Effector memory CD8-positive, alpha-beta T cell (primary cell): Measurements from ENCODE around the gene ADAMTS18.
A peak's percentile ranks its signal among the peaks of the same experiment; 100 is the strongest.
"Not testable (repeated sequence)": the region's sequence is repeated elsewhere in the genome, so short reads cannot be mapped to it uniquely, and the experiment has no call there.

Source experiments
- ATAC-seq: fragments of 150-1000 bp; cut with Tn5 transposase; replicated peaks from 2 replicates; pipeline ENCODE4 v1.10.0; 2021; ENCODE audit warnings: mild to moderate bottlenecking, moderate library complexity
- DNase-seq, 3 experiments: peaks; one replicate each; pipeline ENCODE4 v3.0.0; 2021
- H3K27ac Mint-ChIP-seq, 2 donors: one replicate each; pipeline ENCODE4 v1.8.0; 2022; ENCODE audit warnings: mild to moderate bottlenecking in 2 of 2, mixed read lengths in 2 of 2, moderate library complexity in 2 of 2
- H3K27me3 Mint-ChIP-seq, 2 donors: one replicate each; pipeline ENCODE4 v1.8.0; 2022; ENCODE audit warnings: mixed read lengths in 2 of 2
- H3K36me3 Mint-ChIP-seq: one replicate; pipeline ENCODE4 v1.8.0; 2022; ENCODE audit warnings: mild to moderate bottlenecking, moderate library complexity, mixed read lengths; ENCODE audit not compliant: insufficient read depth
- H3K4me1 Mint-ChIP-seq, 2 donors: one replicate each; pipeline ENCODE4 v1.8.0; 2022; ENCODE audit warnings: low read depth in 2 of 2, mixed read lengths in 2 of 2
- H3K4me3 Mint-ChIP-seq, 2 donors: one replicate each; pipeline ENCODE4 v1.8.0; 2022; ENCODE audit warnings: mild to moderate bottlenecking in 2 of 2, mixed read lengths in 2 of 2, moderate library complexity in 2 of 2
- H3K9me3 Mint-ChIP-seq, 2 donors: one replicate each; pipeline ENCODE4 v1.8.0; 2022; ENCODE audit warnings: mixed read lengths in 2 of 2

Gene ADAMTS18

DNA sequence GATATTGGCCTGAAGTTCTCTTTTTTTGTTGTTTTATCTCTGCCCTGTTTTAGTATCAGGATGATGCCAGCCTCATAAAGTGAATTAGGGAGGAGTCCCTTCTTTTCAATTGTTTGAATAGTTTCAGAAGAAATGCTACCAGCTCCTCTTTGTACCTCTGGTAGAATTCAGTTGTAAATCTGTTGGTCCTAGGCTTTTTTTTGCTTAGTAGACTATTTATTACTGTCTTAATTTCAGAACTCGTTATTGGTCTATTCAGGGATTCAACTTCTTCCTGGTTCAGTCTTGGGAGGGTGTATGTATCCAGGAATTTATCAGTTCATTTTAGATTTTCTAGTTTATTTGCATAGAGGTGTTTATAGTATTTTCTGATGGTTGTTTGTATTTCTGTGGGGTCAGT, 168.6 kb downstream of the ADAMTS18 start:
- H3K9me3 Mint-ChIP-seq, H3K4me3 Mint-ChIP-seq, H3K27ac Mint-ChIP-seq, DNase-seq, H3K4me1 Mint-ChIP-seq, ATAC-seq, H3K36me3 Mint-ChIP-seq: not testable (repeated sequence)
- H3K27me3 Mint-ChIP-seq = peaks cover 67 to 68% of the 10 kb centered on the region in 2 donors

DNA sequence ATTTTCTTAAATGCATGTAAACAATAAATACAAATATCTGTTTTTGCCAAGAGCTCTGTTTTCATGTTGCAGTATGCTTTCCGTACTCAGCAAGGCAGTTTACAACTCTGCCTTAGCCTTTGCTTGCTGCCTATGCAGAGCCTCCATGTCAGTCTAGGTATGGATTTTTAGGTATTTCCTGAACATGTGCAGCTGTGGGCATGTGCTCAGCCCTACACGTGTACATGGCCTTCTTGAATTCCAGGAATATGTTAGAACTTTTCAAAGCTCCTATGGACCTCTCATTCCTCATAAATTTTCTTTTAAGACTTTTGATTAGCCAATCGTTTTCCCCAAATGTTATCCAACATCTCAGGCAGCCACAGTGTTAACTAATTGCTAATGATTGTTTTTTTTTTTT, 171.9 kb downstream of the ADAMTS18 start:
- H3K9me3 Mint-ChIP-seq = peaks cover 0 to 1% of the 10 kb centered on the region in 2 donors
- ATAC-seq (no peak), DNase-seq (no peak)
- H3K27me3 Mint-ChIP-seq = peaks cover 42 to 68% of the 10 kb centered on the region in 2 donors
- no peak overlapping the region for H3K4me3 Mint-ChIP-seq
- no peaks in the 10 kb centered on the region for H3K36me3 Mint-ChIP-seq
- H3K27ac Mint-ChIP-seq = no peak overlapping the region
- no peaks in the 10 kb centered on the region for H3K4me1 Mint-ChIP-seq

DNA sequence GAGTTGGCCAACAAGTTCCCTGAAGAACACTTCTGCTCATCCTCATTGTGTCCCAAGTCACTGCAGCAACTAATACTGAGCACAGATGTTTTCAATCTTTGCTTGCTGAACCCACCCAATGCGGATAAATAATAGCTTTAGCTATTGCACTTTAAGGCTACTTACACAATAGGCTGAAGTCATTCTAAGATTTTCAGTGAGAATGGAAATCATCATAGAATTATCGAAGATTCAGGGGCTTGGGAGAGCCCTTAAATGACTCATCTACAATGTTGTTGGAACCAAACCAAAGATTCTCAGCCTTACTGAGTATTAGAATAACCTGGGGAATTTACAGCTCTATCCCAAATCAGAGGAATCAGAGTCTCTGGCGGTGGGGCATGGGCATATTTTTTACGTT, 184.4 kb downstream of the ADAMTS18 start:
- no peaks in the 10 kb centered on the region for H3K9me3 Mint-ChIP-seq
- no peak overlapping the region for H3K27ac Mint-ChIP-seq
- no peak overlapping the region for H3K4me3 Mint-ChIP-seq
- H3K27me3 Mint-ChIP-seq = peaks cover 4 to 19% of the 10 kb centered on the region in 2 donors
- ATAC-seq (no peak), DNase-seq (no peak)
- H3K36me3 Mint-ChIP-seq = no peaks in the 10 kb centered on the region
- no peaks in the 10 kb centered on the region for H3K4me1 Mint-ChIP-seq

DNA sequence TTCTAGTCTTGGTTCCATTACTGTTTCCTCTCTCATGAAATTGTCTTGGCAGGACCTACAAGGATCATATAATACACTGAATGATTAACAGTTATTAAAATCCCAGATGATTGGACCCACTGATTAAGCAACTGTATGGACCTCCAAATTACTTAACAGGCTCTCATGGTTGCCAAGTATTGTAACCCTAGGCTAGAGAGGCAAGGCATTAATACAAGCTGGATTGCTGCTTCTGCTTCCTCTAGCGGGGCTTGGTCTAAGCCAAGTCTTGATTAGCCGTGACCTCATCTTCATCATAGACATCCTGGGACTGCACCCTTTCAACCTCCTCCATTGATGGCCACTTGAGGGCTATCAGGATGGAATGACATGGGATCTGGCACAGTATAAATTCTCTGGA, 188.7 kb downstream of the ADAMTS18 start:
- DNase-seq (no peak), ATAC-seq (no peak)
- Mint-ChIP-seq H3K4me3 (no peak overlapping the region), H3K9me3 (no peaks in the 10 kb centered on the region), H3K36me3 (no peaks in the 10 kb centered on the region), H3K27ac (no peak overlapping the region), H3K4me1 (no peaks in the 10 kb centered on the region), H3K27me3 (peaks cover 6 to 15% of the 10 kb centered on the region in 2 donors)

DNA sequence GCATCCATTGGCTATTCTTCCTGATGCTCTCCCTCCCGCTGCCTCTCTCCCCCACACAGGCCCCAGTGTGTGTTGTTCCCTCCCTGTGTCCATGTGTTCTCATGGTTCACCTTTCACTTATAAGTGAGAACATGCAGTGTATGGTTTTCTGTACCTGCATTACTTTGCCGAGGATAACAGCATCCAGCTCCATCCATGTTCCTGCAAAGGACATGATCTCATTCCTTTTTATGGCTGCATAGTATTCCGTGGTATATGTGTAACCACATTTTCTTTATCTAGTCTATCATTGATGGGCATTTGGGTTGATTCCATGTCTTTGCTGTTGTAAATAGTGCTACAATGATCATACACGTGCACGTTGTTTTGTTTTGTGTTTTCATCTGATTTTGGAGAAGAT, 192.4 kb downstream of the ADAMTS18 start:
- ATAC-seq, H3K27ac Mint-ChIP-seq, H3K4me3 Mint-ChIP-seq, H3K4me1 Mint-ChIP-seq, H3K36me3 Mint-ChIP-seq, DNase-seq, H3K9me3 Mint-ChIP-seq: not testable (repeated sequence)
- peaks cover 14 to 24% of the 10 kb centered on the region in 2 donors for H3K27me3 Mint-ChIP-seq

DNA sequence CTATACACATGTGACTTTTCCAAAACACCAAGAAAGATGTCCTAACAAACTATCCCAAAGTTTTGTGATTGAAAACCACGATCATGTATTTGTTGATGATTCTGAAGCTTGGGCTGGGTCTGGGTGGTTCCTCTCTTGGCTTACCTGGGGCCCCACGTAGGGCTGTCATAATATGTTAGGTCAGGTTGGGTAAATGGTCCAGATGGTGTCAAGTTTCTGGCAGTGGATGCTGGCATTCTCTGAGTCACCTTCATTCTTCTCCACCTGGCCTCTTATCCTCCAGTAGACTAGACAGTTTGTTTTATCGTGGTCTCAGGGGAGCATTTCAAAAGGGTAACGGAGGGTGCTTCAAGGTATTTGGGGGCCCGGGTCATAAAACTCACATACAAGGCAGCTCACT, 196.2 kb downstream of the ADAMTS18 start:
- no peaks in the 10 kb centered on the region for H3K9me3 Mint-ChIP-seq
- H3K36me3 Mint-ChIP-seq = no peaks in the 10 kb centered on the region
- DNase-seq = no peak
- H3K27ac Mint-ChIP-seq = no peak overlapping the region
- H3K4me3 Mint-ChIP-seq = no peak overlapping the region
- H3K4me1 Mint-ChIP-seq = peaks cover 5 to 6% of the 10 kb centered on the region in 2 donors
- ATAC-seq = no peak
- peaks cover 25 to 43% of the 10 kb centered on the region in 2 donors for H3K27me3 Mint-ChIP-seq

DNA sequence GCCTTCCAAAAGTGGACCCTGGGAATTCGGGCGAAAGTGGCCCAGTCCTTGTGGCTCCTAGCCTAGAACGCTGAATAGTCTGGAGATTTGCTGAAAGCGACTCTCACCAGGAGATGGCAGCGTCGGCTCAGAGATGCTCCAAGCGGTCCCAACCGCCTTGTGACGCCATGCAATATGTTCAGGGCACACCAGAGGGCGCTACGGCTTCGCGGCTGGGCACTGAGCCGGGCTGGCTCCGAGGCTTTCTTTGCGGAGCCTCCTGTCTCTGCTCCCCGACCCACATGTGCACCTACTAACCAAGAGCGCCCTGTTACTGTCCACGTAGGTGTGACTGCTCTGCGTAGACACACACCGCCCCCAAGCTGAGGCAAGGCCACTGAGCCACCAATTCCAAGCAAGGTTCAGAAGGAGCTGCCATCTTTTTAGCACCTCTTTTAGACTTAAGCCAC, 198.7 kb downstream of the ADAMTS18 start:
- Mint-ChIP-seq H3K4me1 (peaks cover 5 to 6% of the 10 kb centered on the region in 2 donors), H3K9me3 (no peaks in the 10 kb centered on the region), H3K36me3 (no peaks in the 10 kb centered on the region), H3K27me3 (peaks cover 27 to 48% of the 10 kb centered on the region in 2 donors), H3K4me3 (peak overlapping the region; percentile 38 to 61), H3K27ac (no peak overlapping the region)
- DNase-seq = peak; percentile 81 to 88 (median 86)
- ATAC-seq = peak; percentile 99

DNA sequence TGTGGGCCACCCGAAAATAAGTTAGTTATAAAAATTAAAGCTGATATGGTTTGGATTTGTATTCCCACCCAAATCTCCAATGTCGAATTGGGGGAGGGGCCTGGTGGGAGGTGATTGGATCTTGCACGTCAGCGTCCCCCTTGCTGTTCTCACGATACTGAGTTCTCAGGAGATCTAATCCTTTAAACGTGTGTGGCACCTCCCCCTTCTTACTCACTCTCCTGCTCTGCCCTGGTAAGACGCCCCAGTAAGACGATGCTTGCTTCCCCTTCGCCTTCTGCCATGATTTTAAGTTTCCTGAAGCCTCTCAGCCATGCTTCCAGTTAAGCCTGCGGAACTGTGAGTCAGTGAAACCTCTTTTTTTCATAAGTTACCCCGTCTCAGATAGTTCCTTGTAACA, 200.2 kb downstream of the ADAMTS18 start:
- H3K9me3 Mint-ChIP-seq = no peaks in the 10 kb centered on the region
- H3K4me3 Mint-ChIP-seq = no peak overlapping the region
- ATAC-seq (no peak), DNase-seq (no peak)
- H3K27me3 Mint-ChIP-seq = peaks cover 33 to 56% of the 10 kb centered on the region in 2 donors
- peaks cover 5 to 6% of the 10 kb centered on the region in 2 donors for H3K4me1 Mint-ChIP-seq
- H3K27ac Mint-ChIP-seq = peak overlapping the region in 1 of 2 donors; percentile 1
- no peaks in the 10 kb centered on the region for H3K36me3 Mint-ChIP-seq

DNA sequence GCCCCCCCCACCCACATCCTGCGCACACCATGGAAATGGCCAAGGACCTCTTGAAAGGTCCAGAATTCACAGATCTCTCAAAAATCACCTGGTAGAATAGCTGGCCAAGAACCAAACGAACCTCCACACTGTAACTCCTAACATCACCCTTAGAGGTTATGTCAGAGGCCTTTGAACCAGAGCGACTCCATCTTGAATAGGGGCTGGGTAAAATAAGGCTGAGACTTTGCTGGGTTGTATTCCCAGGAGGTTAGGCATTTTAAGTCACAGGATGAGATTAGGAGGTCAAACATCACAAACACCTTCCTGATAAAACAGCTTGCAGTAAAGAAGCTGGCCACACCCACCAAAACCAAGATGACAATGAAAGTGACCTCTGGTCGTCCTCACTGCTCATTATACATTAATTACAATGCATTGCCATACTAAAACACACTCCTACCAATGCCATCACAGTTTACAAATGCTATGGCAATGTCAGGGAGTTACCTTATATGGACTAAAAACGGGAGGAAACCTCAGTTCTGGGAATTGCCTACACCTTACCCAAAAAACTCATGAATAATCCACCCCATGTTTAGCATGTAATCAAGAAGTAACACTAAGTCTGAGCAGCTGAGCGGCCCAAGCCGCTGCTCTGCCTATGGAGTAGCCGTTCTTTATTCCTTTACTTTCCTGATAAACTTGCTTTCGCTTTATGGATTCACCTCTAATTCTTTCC, 200.9 kb downstream of the ADAMTS18 start:
- peaks cover 5 to 6% of the 10 kb centered on the region in 2 donors for H3K4me1 Mint-ChIP-seq
- DNase-seq (no peak), ATAC-seq (no peak)
- H3K4me3 Mint-ChIP-seq = no peak overlapping the region
- H3K27ac Mint-ChIP-seq = no peak overlapping the region
- H3K9me3 Mint-ChIP-seq = no peaks in the 10 kb centered on the region
- H3K27me3 Mint-ChIP-seq = peaks cover 33 to 54% of the 10 kb centered on the region in 2 donors
- H3K36me3 Mint-ChIP-seq = no peaks in the 10 kb centered on the region
